OCI-M1 (cell line): ENCODE data around the gene UGT2A3.
A peak's percentile ranks its signal among the peaks of the same experiment; 100 is the strongest.

Source experiments
- DNase-seq: peaks from one replicate; lab custom pipeline; 2025; lab: John Stamatoyannopoulos, UW

The UGT2A3 gene

DNA sequence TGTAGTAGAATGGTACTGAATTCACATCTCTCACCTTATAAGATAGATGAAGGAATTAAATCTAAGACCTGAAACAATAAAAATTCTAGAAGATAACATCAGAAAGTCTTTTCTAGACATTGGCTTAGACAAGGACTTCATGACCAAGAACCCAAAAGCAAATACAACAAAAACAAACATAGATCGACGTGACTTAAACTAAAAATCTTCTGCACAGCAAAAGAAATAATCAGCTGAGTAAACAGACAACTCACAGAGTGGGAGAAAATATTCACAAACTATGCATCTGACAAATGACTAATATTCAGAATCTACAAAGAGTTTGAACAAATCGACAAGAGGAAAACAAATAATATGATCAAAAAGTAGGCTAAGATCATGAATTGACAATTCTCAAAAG, 38.8 kb downstream of the UGT2A3 start:
- DNase-seq = no peak

DNA sequence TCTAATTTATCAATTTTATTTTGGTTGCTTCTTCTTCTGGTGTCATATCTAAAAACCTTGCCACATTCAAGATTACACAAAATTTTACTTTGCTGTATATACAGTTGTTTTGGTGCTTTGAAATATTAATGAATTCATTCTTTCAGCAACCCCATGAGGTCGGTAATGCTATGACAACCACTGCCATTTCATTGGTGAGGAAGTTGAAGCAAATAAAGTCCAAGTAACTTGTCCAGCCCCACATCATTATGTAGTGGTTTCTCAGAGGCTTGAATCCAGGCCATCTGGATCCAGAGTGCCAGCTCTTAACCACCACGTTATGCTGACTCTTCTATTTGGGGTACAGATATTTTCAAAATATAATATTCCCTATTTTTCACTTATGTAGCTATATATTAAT, 42.2 kb downstream of the UGT2A3 start:
- DNase-seq = peak; percentile 13

DNA sequence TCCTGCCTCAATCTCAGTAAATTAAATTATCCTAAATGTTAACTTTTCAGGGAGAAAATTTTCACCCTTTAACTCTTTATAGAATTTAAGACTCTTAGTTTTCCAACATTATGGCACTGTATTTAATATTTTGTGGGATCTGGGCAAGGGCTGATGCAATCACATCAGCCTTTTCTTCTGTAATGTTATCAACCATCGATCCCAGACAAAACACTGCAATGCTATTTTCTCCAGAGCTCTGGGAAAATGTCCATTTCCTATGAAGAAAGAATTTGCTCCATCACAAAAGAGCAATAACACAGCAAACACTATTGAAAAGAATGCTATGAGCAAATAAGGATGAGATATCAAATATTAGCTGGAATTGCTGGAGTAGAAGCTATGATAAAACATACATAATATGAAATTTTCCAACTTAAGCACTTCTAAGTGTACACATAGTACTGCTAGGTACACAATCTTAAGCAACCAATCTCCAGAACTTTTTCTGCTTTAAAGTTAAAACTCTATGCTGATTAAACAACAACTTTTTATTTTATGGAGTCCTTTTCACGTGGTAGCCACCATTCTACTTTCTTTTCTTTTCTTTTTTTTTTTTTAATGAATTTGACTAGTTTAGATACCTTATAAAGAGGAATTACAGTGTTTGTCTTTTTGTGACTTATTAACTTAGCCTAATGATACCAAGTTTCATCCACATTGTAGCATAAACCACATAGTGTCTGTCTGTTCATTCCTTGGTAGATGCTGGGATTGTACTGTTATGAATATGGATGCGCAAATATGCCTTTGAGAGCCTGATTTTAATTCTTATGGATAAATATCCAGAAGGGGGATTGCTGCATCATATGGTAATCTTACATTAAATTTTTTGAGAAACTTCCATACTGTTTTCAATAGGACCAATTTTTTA, 43.6 kb downstream of the UGT2A3 start:
- peak; percentile 28 for DNase-seq

DNA sequence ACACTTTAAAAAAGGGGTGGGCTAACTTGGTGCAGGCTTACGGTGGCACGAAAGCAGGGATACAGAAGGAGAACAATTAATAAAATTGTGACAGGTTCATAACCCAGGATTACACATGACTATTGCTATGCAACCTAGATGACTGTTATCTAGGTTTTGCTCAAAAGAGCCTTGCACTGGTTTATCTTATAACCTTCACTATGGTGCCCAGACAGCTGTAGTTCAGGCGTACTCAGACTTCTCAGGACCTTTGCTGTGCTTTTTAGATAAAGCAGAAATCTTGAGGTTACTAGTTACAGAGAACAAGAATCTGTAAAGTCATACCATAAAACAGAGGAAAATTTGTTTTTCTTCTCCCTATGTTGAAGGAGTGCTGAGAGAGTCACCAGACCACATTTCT, 44.4 kb downstream of the UGT2A3 start:
- peak; percentile 88 for DNase-seq

DNA sequence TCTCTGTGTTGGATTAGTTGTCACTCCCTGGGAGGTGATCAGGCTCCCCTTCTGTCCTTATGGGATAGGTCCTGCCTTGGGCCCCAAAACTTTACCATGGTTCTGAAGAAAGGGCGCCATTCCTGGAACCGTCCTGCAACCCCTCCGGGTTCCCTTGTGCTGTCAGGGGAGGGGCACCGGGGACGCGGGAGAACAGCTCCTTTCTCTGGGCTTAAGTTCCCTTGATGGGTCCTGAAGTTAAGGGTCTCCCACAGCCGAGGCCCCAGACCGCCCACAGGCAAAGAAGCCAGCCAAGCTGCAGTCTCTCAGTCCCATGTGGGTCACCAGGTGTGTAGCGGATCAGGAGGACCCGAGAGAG, 44.8 kb downstream of the UGT2A3 start:
- no peak for DNase-seq

DNA sequence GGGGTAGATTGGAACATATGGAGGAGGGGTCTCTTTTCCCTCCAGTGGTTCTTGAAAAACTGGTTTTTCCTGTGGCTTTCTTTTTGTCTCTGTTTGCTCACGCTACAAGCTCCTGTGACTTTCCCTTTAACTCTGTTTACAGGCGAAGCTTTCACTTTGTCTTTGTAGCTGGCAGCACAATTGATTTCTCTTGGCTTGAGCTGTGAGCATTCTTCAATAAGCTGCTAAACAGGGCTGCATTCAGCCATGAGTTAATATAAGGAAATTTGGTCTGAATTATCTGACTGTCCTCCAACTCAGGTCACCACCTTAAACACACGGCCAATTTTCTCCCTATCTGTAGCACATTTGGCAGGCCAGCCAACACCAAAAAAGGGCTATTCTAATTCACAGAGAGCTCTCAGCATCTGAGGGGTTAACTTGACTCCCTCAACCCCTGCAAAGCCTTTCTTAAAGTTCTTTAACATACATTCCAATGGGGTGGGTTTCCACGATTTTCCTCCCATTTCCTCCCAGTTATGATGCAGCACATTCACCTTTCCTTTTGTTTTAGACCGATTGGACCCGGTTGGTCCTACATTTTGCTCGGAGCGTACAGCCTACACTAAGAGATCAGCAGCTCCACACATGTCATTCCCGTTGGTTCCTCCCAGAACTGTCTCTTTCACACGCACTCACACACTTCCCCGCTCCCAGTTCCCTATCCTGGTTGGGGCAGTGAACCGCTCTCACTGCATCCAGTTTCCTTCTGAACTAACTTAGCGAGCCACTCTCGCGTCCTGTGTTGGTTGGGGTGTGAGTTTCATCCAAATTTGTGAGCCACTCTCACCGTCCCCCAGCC, 45.4 kb downstream of the UGT2A3 start:
- DNase-seq = no peak

DNA sequence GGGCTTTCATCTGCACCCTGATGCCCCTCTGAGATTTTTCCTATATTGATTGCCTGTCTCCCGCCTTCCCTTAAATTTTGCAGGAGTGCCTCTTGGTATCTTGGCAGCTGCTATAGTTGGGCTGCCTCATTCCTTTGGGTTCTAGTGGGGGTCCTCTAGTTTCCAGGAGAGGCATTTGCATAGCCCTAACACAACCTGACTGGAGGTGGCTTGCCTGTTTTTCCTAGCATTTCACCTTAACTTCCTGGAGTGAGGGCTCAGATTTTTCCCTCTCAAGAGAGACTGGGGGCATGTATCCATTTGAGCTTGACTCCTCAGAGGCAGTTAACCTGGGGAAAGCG, 46.0 kb downstream of the UGT2A3 start:
- DNase-seq = no peak

DNA sequence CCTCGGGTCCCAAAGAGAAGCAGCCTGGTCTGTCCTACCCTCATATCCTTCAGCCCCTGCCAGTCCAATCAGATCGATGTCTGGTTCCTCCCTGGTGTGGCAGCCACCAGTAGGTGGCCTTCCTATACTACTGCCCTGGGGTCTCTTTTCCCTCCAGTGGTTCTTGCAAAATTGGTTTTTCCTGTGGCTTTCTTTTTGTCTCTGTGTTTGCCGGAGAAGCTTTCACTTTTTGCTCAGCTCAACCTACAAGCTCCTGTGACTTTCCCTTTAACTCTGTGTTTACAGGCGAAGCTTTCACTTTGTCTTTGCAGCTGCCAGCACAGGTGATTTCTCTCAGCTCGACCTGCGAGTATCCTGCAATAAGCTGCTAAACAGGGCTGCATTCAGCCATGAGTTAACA, 46.8 kb downstream of the UGT2A3 start:
- DNase-seq = peak; percentile 67

DNA sequence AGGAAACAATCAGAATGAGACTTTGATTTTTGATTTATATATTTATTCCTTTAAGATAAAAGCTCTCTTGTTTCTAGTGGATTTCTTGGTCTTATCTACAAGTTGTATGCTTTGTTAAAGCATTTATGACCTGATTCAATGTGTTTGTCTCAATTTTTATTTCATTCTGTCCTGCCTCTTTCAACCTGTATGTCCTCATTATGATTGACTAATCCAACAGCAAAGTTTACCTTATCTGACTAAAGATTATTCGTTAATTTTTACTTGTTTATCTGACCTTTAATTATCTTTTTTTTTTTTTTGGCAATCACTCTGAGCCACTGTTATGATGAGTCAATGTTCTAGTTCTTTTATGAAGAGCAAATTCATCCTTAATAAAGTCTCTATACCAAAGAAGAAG, 54.9 kb downstream of the UGT2A3 start:
- no peak for DNase-seq

DNA sequence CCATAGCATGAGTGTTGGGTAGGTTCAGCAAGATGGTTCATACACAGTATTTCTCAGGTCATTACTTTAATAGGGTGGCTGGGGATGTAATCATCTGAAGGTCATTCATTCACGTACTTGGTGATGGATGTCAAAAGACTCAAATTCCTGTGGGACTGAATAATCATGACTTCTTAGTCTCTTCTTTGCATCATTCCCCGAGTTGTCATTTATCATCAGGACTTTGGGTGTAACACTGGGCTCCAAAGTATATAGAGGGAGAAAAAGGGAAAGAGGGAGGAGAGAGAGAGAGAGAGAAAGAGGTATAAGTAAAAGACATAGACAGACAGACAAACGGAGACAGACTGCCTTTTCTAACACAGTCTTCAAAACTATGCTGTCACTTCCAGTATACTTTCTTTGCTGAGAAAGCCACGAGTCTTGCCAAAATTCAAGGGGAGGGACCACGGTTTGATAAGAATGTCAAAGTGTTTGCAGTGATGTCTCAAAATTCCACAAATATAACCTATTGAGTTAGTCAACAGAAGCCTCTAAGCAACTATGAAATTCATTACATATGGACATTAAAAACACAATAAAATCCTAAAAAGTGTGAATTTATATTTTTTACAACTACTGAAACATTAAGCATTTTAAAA, 55.9 kb downstream of the UGT2A3 start:
- DNase-seq = no peak

DNA sequence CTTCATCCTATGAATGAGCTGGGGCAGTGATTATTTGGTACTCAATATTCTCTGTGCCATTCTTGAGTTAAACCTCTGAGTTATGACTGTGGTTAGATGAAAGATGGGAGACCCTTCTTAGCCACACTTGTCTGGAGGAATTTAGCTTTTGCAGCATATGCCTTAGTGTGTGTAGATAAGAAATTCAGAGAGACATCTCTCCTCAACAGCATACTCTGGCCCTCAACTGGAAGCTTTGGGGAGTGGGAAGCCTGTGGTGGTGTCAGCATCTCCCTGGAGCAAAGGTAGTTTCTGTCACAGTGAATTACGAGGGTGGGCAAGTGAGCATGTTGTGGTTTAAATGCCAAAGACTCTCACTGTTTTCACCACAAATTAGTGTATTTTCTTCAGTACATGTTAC, 58.7 kb downstream of the UGT2A3 start:
- peak; percentile 7 for DNase-seq

DNA sequence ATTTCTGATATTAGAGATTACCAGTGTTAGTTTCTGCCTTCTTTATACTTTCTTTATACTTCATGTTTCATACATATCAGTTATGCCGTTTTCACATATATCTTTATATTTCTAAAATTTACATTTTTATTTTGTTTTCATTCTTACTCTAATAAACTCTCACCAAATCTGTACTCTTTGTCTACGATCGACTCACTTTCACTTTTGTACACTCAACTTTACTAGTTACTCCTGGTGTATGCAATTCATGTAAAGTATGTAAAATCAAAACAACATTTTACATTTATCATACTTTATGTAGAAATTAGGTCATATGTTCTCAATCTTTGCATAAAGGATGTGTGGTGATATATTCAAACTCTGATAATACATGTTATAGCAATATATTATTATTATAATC, 59.9 kb downstream of the UGT2A3 start:
- DNase-seq = no peak

DNA sequence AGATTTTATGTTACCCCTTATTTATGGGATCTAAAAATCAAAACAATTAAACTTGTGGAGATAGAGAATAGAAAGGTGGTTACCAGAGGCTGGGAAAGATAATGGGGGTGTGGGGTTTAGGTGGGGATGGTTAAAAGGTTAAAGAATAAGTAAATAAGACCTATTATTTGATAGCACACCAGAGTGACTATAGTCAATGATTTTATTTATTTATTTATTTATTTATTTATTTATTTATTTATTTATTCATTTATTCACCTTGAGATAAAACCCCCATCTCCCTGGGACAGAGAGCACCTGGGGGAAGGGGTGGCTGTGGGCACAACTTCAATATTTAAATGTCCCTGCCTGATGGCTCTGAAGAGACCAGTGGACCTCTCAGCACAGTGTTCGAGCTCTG, 66.1 kb downstream of the UGT2A3 start:
- DNase-seq = no peak

DNA sequence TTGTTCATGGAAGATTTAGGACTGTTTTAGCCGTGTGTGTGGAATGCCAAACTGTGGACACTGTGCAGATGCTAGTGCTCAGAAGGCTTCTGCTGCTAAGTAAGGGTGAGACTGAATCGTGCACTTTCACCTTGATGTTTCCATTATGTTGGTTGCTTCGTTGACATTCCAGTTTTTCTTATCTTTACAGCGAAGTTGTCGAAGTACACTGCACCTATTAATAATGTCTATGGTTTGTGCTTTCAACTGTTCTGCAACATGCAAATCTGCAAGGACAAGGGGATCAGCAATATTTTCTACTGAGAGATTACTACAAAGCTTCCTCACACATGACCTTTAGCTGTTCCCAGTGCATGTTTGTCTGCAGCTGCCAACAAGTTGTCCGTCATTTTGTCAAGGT, 67.7 kb downstream of the UGT2A3 start:
- no peak for DNase-seq
